GM19328 (cell line): Measurements from ENCODE around the gene IL12RB1.

Experiments used
- ATAC-seq: cut with Tn5 transposase; IDR thresholded peaks from one replicate; pipeline ENCODE4 v1.9.1; 2021; ENCODE audit warnings: mild to moderate bottlenecking, moderate library complexity; ENCODE audit not compliant: unreplicated experiment

The IL12RB1 gene

GRCh38 chr19:18013210-18014111 lies 73.3 kb downstream of the IL12RB1 start:
- no peak for ATAC-seq

- ATAC-seq, result no peak
Observed at GRCh38 chr19:18010149-18010548, 76.6 kb downstream of the IL12RB1 start.

- ATAC-seq, result no peak
Observed at GRCh38 chr19:18009412-18010066, 77.2 kb downstream of the IL12RB1 start.
